Caki2 (cell line): ENCODE measurements around the gene TLX2. TPM values are rescaled to one million over a fixed set of nuclear protein-coding genes. Genes with fewer than 3 reads are reported as not detected.

ENCODE experiments used
- DNase-seq: peaks from one replicate; pipeline ENCODE4 v3.0.0-alpha.2; 2015; ENCODE audit warnings: low read depth
- in situ Hi-C: cut with HindIII; loops from 2 replicates; pipeline ENCODE4 v1.10.0; 2016; ENCODE audit warnings: low sequenced_read_pairs, low pct_unique_long_range_greater_than_20kb, mixed read lengths
- total RNA-seq: library from RNA; depleted of rRNA; stranded (reverse); fragments of >200 nt; shearing (Covaris generic); gene quantifications from 2 replicates; pipeline ENCODE4 v1.2.3, GENCODE V29; 2014; ENCODE audit warnings: low replicate concordance

Gene TLX2
- total RNA-seq, 1 experiment from 2014 or later = not detected

DNA sequence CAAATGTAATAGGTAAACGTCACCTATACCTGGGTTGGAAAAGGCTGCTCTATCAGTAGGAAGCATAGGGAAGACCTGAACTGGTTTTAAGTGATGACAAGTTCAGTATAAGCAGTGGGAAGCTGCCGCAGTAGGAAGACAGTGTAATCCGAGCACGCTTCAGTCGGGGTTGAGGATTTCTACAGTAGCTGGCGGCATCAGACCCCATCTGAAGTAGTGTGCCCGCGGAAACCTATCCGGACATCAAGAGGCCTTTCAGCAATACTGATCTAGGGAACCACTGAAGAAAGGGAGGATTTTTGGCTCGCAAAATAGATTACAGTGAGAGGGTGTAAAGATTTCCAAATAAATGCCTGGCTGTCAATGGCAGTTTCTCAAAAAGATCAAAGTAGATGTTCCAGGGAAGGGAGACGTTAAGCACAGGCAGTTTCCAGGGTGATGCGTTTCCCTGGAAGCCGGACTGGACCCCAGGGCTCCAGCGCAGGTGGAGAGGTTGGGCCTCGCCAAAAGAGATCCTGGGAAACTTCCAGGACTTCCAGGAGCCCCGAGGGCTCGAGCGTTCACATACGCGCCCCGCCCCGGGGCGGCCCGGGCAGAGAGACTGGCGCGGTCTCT is 34.1 kb downstream of the TLX2 start:
- in situ Hi-C loops = no loop called here
- DNase-seq = no peak

DNA sequence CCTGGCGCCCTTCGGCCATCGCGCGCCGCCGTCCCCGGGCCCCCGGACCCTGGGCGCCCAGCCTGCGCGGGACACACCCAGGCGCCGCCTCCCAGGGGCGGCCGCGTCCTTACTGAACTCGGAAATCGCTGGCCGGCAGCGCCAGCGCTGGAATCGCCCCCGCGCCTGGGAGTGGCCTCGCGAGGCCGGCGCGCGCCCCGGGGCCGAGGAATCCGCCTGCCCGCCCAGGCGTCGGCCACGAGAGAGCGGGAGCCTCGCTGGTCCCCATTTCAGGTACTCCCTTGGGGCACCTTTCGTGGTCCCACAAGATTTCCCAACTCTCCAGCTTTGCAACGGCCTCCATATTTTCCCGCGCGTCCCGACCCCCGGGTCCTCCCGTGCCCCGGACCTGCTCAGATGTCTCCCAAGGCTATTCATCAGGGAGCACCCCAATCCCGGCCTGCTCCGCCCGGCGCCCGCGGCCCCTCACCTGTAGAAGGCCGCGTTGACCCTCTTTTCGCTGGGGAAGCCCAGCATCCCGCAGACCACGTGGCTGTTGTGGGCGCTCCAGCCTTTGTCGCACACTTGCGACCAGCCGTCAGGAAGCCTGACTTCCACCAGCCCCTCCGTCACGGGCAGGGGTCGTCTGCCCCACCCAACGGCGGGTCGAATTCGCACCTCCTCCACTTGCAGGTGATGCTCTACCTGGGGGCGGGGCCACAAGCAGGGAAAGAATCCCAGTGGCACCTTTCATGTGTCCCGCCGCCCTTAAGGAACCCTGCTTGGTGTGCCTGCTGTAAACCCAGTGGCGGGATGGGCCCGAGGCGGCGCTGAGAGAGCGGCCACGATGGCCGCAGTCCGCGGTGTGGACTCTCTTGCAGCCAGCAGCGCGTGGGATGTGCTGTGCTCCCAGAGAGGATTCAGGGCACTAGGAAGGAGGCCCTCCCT is 34.9 kb downstream of the TLX2 start:
- peak; percentile 71 for DNase-seq
- in situ Hi-C loops = no loop called here

- no peak for DNase-seq
- in situ Hi-C loops = no loop called here
Measured at GRCh38 chr2:74550231-74550630, 36.0 kb downstream of the TLX2 start.

DNA sequence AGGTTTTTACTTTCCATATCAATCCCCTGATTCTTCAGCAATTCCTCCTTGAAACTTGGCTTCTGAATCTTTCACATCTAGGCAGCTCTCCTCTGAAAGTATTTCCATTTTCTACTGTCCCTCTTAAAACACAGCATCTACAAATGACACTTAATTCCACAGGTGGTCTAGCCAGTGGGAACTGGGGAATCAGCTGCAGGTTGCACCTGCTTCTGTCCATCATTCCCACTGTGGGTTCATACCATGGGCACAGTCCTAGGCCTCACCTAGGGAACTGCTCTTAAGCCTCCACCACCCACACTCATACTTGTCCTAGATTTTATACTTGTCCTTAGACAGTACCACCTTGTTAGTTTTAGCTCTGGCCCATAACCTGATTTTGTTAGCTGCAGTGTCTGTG is 37.3 kb downstream of the TLX2 start:
- in situ Hi-C loops = no loop called here
- DNase-seq = no peak

DNA sequence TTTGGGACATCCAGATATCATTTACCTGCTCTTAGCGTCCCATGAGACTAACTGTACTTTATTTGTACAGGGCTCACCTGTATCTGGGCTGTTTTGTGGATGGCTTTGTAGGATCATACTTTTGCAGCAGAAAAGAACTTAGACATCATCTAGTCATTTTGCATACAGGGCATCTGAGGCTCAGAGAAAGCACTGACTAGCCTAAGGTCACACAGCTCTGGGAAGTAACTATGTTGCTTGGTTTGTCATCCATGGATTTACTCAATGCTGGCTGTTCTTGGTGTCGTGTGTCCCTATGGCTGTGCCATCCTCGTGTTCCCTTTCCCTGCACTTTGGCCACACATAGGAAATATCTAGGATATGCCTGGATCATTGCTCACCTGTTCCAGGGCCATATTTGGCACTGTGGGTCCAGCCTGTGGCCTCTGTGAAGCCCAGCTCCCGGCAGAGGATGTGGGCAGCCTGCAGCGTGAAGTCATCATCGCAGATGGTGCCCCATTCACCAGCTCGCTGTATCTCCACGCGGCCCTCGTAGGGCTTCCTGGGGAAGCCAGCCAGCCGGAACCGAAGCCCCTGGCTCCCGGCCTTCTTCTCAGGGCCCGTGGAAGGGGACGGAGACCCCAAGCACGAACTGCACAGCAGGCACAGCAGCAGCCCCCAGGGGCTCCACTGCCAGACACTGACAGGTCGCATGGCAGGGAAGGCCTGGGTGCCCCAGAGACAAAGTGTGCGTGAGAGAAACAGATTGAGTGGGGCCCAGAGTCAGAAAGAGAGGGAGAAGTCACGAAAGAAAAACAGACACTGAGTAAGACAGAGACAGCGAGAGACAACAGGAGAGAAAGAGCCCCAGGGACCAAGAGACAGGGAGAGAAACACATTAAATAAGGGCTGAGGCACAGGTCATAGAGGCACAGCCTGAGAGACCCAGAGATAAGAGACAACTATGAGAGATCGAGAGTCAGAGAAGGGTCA is 38.0 kb downstream of the TLX2 start:
- in situ Hi-C loops = no loop called here

DNA sequence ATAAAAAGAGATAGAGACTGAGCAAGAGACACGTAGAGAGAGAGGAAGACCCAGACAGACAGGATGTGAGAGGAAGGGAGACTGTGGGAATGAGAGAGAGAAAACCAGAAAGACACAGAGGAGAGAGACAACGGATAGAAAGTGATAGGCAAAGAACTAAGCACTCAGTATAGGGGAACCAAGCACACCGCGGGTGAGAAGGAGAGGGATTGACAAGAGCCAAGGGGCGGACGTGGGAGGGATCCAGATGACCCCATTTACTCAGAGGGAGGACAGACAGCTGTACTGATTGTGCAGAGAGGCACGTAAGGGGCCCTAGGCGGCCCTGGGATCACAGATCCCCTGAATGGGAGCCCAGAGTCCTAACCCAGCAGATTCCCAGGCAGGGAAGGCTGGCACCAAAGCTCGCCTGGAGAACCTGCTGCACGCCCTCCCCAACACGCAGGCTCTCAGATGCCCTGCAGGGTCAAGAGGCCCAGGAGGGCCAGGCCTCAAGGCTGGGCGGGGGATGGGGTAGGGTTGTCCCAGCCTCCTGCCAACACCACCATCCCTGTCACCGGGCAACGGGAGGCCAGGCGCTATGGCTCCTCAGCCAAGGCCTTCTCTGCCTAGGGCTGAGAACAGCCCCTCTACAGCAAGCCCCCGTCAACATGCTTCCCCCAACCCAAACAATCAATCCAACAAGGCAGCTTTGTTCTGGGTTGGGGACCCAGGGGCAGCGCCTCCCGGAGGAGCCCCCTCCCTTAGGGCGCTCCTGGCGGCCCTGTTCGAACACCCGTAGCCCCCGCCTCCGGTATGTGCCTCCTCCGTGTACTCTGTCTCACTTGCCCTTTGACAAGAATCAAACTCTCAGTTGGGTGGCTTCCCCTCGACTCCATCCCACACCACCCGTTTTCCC is 38.9 kb downstream of the TLX2 start:
- in situ Hi-C loops = no loop called here

More for the DNA sequence above, 38.0 kb downstream of the TLX2 start:
- no peak for DNase-seq

DNA sequence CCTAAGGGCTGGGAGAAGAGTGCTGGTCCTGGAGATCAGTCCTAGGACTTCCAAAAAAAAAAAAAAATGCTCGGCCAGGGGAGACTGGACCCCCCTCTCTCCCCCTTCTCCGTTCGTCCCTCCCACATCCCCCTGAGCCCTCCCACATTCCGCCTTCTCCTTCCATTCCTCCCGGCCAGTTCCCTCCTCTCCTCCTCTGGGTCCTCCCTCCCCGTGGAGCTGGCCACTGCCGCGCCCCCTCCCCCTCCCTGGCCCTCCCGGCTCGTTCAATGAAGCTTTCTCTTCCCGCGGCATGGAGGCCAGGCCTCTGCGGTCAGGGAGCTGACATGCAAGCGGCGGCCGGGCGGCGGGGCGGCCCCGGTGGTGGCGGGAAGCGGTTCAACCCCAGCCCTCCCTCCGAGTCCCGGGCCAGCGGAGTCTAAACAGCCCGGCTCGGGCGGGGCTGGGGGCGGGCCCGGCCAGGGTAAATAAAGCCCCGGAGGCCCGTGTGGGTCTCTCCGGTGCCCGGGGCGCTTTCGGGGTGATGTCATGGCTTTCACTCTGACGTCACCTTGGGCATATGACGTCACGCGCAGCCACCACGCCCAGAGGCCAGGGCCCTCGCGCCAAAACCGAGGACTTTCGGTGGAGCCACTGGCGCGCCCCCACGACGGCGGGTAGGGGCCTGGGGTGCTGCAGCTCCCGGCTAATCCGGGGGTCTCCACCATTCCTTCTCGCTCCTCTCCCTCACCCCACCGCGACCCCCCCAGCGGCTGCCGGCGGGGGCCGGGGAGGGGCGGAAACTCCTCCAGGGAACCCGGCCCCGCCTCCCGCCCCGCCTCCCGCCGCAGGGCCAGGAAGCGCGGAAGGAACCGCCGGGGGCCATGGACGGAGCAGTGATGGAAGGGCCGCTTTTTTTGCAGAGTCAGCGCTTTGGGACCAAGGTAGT is 39.9 kb downstream of the TLX2 start, which contains the start of the genes DOK1 and LOXL3:
DOK1 (plus strand) TSS at position 829 of the 928 bp plus-strand sequence; CDS start at position 864, 35 bp downstream.
LOXL3 (minus strand) TSS at position 51 of the 928 bp plus-strand sequence. CDS start 1,308 bp downstream, outside the sequence.
- in situ Hi-C loops = no loop called here
- peak; percentile 75 for DNase-seq

More for the DNA sequence above, 38.9 kb downstream of the TLX2 start:
- no peak for DNase-seq

- no peak for DNase-seq
- in situ Hi-C loops = no loop called here
Measured at GRCh38 chr2:74554820-74555531, 40.7 kb downstream of the TLX2 start.

GRCh38 chr2:74555610-74556103 is 41.4 kb downstream of the TLX2 start:
- DNase-seq = no peak
- in situ Hi-C loops = no loop called here

- DNase-seq = no peak
- in situ Hi-C loops = no loop called here
Measured at GRCh38 chr2:74556159-74556558, 41.9 kb downstream of the TLX2 start.

- DNase-seq = no peak
Measured at GRCh38 chr2:74556831-74557370, 42.7 kb downstream of the TLX2 start.

DNA sequence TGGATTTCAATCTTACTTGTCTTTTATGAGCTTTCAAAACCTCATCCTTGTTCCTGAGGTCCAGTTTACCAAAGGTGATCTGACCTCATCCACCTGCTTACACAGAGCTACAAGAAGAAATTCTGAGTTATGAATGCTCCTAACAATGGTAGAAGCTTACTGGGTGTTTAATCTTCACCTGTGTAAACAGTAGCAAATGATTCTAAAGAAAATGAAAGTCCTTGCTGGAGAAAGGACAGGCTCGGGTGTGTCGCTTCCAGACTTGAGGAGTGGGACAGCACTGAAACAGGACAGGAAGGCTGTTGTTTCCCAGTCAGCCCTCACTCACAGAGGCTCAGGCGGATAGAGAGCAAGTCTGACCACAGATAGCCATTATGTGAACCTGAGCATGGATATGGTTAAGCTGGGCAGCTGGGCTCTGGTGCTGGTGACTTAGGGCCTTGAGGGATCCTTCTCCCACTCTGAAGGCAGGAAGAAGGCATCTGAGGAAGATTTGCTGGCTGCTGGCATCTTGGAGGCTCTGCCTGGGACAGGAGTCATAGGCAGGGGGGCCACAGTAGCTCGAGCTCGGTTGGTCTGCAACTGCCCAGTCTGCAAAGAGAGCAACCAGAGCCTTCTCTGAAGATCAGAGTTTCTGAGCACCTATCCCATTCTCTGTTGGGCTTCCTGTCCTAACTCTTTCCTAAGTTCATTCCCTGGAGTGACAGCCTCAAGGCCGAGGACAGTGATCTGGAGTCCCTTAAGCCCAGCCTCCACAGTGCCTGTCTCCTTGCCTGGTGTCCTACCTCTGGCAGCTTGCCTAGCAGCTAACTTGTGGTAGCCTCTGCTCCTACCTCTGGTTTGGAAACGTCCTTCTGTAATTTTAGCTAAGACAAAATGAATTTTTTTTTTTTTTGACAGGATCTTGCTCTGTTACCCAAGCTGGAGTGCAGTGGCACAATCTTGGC is 44.3 kb downstream of the TLX2 start:
- no peak for DNase-seq
- in situ Hi-C loops = no loop called here

More at GRCh38 chr2:74556831-74557370, 42.7 kb downstream of the TLX2 start:
- in situ Hi-C loops = no loop called here

GRCh38 chr2:74559912-74560311 is 45.7 kb downstream of the TLX2 start:
- DNase-seq = no peak
- in situ Hi-C loops = no loop called here

- in situ Hi-C loops = no loop called here
- no peak for DNase-seq
Measured at GRCh38 chr2:74560591-74560990, 46.3 kb downstream of the TLX2 start.
